HG03571 (cell line): ENCODE measurements around the gene NARF.
A peak's percentile ranks its signal among the peaks of the same experiment; 100 is the strongest.

Source experiments
- ATAC-seq: cut with Tn5 transposase; IDR thresholded peaks from one replicate; pipeline ENCODE4 v1.9.1; 2021; ENCODE audit not compliant: unreplicated experiment

NARF gene

GRCh38 chr17:82470065-82470464 is 11.5 kb downstream of the NARF start:
- ATAC-seq: no peak

GRCh38 chr17:82474223-82475010 is 15.9 kb downstream of the NARF start:
- no peak for ATAC-seq

- ATAC-seq: no peak
Measured at GRCh38 chr17:82475458-82475857, 16.9 kb downstream of the NARF start.

- ATAC-seq: no peak
Measured at GRCh38 chr17:82477934-82478333, 19.4 kb downstream of the NARF start.

- no peak for ATAC-seq
Measured at GRCh38 chr17:82479602-82480001, 21.1 kb downstream of the NARF start.

- ATAC-seq: no peak
Measured at GRCh38 chr17:82480318-82480717, 21.8 kb downstream of the NARF start.

GRCh38 chr17:82483204-82483660 is 24.7 kb downstream of the NARF start:
- ATAC-seq: no peak

- ATAC-seq: no peak
Measured at GRCh38 chr17:82483836-82484235, 25.3 kb downstream of the NARF start.

GRCh38 chr17:82486231-82487094 is 27.9 kb downstream of the NARF start:
- ATAC-seq: no peak

GRCh38 chr17:82487910-82488309 is 29.4 kb downstream of the NARF start:
- ATAC-seq: no peak

- ATAC-seq: no peak
Measured at GRCh38 chr17:82489117-82489516, 30.6 kb downstream of the NARF start.

GRCh38 chr17:82489851-82490511 is 31.4 kb downstream of the NARF start:
- ATAC-seq: no peak

GRCh38 chr17:82490512-82491195 is 32.1 kb downstream of the NARF start:
- ATAC-seq: no peak

- ATAC-seq: no peak
Measured at GRCh38 chr17:82491196-82491530, 32.6 kb downstream of the NARF start.

- ATAC-seq: no peak
Measured at GRCh38 chr17:82491533-82491932, 33.0 kb downstream of the NARF start.

GRCh38 chr17:82492643-82493225 is 34.2 kb downstream of the NARF start:
- no peak for ATAC-seq

- ATAC-seq: no peak
Measured at GRCh38 chr17:82493226-82493781, 34.8 kb downstream of the NARF start.

GRCh38 chr17:82494236-82495055 is 35.9 kb downstream of the NARF start:
- peak; percentile 35 for ATAC-seq

GRCh38 chr17:82495844-82496528 is 37.4 kb downstream of the NARF start:
- ATAC-seq: no peak
